Measurements from ENCODE around the gene FBXL17.
"Not testable (repeated sequence)": the region's sequence is repeated elsewhere in the genome, so short reads cannot be mapped to it uniquely, and the experiment has no call there.

The FBXL17 gene

DNA sequence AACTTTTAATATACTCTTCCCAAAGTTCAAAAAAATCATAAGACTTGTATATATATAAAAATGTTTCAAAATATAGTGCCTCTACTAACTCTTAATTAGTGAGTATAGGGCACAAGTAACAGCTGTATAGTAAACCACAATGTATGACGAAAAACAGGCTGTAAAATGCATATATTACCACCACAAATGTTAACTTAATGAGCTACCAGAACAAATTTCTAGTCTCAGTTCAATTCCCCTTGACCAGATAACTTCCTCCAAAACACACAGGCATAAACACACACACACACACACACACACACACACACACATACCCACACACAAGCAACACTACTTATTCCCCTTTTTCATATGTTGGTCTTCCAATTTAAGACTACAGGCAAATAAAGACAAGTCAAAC is 78.8 kb downstream of the FBXL17 start:
- DNase-seq, result no peak

DNA sequence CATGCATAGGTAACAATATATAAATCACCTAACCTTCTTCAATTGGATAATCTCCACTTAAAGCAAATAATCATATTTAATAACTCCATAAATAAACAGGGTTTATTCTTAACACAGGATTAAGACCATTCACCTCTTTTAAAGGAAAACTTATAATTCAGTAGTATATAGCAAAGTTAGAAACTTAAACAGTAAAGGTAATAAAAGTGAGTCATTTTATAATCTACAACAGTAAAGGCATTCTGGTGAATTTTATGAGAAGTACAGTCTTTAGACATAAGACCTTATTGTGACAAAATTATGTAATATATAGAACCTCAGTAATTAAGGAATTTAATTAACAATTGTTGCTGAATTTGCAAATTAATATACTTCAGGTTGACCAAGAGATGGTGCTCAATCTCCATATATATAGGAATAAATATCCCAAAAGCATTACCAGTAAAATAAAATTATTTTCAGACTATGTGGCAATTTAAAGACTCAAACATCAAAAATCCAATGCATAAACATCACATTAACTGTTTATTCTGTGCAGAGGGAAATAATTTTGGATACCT is 84.8 kb downstream of the FBXL17 start:
- DNase-seq, result no peak

DNA sequence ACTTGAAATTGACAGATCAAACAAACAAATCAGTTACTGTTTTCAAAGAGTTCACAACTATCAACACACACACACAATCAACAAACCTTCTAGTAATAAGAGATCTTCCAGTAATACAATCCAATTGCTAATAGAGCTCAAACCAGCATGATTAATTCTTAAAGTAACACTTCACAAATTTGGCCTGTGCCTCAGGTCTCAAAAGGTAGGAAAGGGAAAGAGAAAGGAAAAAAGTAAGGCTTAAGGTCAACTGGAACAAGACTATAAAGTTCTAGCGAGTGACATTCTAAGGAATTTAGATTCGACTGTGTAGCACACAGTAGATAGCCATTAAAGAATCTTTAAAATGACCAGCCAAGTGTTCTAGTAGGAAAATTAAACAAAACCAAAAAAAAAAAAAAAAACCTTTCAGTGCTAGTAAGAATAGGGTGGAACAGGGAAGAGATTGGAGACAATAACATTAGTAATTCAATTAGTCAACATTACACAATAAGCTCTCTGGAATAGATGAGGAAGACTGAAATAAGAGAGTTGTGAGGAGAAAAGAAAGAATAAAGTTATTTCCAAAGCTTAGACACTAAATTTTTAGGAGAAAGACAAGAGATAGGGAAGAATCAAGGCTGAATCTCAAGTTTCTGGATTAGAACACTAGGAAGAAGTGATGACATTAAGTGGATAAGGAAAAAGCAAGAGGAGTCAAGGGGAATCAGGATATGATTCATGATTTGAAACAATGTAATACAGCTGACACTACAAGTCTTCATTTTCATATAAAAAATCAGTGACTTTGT is 86.1 kb downstream of the FBXL17 start:
- peak in 1 of 2 experiments; percentile 23 for DNase-seq

DNA sequence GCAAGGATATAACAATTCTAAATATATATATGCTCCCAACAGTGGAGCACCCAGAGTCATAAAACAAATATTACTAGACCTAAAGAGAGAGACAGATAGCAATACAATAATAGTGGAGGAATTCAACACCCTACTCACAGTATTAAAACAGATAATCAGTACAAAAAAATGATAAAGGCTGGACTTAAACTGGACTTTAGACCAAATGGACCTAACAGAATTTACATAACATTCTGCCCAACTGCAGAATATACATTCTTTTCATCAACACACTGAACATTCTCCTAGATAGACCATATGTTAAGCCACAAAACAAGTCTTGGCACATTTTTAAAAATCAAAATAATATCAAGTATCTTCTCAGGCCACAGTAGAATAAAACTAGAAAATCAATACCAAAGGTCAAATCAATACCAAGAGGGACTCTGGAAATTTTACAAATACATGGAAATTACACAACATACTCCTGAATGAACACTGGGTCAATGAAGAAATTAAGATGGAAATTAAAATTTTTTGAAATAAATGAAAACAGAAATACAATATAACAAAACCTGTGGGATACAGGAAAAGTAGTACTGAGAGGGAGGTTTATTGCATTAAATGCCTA is 100.8 kb downstream of the FBXL17 start:
- no peak for DNase-seq

DNA sequence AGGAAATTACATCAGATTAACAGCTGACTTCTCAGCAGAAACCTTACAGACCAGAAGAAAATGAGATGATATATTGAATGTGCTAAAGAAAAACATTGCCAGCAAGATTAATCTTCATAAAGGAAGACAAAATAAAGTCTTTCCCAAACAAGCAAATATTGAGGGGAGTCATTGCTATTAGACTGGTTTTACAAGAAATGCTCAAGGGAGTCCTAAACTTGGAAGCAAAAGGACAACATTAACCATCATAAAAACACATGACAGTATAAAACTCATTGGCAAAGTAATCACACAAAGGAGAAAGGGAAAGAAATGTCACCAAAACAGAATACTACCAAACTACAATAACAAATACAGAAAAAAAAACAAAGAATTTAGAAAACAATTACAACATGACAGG is 101.7 kb downstream of the FBXL17 start:
- DNase-seq, result no peak

DNA sequence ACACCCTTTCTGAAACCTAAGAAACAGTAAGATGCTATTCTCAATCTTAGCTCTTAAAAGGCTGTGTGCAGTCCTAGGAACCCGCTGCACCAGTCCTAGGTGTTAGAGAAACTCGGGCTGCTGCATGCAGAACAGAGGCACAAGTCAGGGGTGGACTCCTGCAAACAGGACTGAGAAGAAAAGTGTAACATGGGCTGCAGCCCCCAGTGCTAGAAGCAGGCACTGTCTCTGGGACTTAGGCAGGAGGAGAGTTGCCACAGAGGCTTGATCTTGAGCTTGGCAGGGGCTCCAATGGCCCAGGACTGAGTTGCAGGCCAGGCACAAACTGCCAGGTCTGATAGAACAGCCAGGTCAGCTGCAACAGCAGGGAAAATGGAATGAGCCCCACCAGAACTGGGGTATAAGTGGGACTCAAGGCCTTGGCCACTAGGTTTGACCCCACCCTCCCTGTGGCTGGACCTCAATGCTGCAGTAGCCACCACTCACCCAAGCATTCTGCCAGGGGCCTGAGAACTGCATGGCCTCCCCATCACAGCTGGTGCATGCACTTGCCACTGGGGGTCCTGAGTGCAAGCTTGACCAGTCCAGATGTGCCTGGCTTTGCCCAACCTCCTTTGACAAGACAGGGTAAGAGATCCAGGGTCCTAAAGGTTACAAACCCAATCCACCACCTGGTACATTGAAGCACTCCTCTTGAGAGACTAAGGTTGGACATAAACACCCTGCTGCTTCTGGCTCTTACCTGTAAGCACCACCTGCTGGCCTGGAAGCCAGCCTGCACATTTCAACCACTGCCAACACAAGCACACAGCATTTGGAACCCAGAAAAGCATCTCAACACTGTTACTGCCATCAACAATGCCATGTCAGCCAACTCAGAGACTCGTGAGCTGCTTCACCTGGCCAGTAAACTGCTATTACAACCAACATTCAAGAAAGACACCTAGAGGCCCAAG is 103.3 kb downstream of the FBXL17 start:
- DNase-seq, result no peak

DNA sequence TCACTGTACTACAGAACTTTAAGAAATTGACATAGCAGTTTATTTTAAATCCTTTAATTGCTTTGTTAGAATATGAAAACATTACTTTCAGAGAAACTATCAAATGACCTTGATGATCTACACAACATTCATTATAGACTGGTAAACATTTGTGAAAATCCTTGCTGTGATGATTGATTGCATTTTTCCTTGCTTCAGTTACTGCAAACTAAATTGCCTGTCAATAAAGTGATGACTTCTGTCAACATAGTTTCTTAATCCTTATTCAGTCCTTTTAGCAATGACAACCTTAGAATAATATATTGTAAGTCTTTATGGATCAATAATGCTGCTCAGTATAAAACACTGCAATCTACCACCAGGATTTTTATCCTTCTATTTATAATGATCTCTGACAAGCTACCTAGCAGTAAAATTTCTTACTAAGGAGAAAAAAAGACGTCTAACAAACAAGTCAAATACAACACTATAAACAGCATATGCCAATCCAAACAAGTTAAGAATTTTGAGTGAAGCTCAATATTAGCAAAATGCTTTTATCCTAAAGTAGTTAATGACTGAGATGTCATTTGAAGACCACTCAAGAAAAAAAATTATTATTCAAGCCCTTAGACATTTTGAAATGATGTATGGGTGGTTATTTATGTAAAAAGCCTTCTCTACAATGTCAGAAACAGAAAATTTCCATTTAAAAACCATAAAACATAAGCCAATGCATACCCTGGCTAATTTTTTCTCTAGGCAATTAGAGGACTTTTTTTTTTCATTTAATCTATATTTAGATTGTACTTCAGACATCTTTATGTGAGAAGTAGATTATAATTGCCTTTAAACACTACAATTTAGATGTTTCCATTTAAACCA is 105.5 kb downstream of the FBXL17 start:
- DNase-seq, result no peak

DNA sequence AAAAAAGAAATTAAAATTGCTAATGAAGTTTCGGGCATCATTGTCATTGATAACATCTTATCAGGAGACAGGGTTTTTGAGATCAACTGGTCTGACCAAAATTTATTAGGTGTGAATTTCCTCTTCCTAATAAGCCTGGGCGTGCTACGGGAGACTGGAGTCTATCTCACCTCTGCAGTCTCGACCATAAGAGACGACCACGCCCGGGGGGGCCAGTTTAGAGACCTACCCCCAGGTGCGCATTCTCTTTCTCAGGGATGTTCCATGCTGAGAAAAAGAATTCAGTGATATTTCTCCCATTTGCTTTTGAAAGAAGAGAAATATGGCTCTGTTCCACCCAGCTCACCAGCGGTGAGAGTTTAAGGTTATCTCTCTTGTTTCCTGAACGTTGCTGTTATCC is 107.8 kb downstream of the FBXL17 start:
- DNase-seq, result not testable (repeated sequence)

DNA sequence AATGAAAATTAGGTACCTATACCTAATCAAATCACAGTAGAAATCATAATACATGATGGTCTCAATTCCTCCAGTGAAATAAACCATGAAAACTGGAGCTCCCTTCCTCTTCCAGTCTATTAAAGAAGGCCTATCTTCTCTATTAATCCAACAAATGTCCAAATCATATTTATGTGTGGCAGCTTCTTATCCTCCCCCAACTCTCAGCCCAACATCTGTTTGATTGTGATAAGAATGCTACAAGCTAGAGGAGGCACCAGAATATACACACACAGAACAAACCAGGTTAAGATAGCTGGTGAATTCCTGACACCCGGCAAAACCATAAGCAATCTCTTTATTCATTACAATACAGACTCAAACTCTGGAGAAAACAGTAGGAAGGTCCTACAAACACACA is 110.8 kb downstream of the FBXL17 start:
- DNase-seq, result no peak

DNA sequence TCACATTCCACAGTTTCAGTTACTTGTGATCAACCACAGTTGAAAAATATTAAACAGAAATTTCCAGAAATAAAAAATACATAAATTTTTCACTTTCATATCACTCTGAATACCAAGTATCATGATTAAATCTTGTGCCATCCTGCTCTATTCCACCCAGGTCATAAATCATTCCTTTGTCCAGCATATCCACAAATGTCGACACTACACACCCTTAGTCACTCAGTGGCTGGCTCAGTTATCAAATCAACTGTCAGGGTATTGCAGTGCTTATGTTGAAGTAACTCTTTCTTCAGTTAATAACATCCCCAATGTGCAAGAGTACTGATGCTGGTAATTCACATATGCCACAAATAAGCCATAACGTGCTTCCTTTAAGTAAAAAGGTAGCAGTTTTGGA is 115.7 kb downstream of the FBXL17 start:
- DNase-seq, result no peak

DNA sequence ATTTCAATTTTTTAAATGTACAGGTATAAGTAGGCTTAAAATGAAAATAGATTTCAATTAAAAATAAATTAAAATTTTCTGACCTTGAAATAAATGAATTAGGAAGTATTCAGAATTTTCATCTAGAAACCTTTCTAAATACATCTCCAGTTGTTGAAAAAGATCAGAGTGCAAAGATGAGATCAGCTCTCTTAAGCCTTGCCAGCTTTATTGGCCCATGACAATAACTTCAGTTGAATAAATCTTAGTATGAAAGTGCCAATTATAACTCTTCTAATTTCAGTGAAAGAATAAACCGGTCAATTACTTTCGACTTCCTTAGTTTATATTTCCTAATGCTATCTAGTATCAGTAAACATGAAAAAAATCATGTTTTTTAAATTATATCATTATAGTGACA is 117.4 kb downstream of the FBXL17 start:
- no peak for DNase-seq

DNA sequence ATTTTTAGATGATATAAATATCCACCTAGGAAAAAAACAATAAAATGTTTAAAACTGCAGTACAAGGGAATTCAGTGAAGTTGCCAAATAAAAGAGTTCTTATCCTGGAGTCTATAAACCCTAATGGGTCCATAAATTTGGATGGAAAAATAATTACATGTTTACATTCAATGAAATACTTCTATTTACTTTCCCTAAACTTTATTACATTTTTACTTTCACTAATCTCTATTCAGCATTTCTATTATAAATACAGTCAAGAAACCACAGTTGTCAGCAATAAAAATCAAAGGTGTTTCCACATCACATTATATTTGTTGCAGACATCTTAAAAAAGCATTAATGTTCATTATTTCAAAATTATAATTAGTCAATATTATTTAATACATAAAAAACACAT is 118.6 kb downstream of the FBXL17 start:
- DNase-seq, result no peak

DNA sequence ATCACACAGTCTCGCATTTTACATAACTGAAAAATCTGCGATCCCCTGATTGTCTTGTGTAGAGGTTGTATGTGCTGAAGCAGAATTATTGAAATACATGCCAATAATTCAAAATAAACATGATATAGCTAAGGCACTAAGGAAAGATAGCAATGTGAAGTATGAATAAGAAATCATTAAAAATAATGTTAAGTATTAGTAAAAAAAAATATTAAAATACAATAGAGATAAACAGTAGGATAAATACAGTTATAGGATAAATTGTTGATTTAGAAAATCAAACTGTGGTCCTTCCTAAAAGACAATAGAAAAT is 121.1 kb downstream of the FBXL17 start:
- DNase-seq, result no peak

DNA sequence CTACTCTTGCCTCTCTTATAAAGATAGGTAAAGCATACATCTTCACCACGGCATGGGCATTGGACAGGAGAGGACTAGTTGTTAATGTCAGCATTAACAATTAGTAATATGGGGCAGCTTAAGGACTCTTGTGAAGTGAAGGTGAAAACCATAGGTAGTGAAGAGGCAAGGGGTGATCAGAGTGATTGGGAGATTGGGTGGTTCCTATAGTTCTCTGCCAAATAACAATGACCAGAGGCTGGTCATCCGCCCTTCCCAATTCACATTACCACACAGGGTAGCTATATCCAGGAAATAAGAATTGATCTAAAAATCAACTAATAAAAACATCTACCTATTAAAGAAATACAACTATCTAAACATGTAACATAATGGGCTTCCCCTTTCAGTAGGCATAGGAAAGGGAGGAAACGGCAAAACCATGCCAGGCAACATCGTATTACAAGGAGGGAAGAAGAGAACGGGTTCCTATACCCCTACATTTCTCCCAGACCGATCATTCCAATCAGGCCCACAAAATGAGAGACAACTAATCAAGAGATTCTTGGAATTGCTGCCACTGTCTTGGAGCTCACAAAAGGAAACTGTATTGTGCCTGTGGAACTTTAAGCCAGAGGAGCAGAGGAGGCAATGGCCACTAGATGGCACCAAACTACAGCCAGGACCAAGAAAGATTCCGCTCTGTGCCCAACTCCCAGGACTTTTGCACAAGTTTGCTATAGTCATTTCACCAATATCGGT is 121.6 kb downstream of the FBXL17 start:
- peak; percentile 38 to 82 for DNase-seq

DNA sequence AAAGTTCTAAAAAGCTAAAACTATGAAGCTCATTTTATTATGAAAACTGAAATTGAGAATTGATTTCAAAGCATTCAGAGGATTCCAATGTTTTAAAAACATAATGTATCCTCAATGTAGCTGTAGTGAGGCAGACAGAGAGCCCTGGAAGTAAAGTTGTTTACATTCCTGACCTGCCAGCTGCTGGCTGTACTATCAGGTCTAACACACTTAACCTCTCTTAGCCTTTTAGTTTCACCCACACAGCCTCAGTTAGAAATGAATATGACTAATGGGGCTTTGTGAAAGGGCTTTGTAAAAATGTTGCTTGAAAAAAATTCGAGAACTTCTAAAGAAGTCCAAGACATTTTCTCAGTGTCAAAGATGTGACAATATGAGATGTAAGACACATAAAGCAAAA is 122.6 kb downstream of the FBXL17 start:
- DNase-seq, result no peak

DNA sequence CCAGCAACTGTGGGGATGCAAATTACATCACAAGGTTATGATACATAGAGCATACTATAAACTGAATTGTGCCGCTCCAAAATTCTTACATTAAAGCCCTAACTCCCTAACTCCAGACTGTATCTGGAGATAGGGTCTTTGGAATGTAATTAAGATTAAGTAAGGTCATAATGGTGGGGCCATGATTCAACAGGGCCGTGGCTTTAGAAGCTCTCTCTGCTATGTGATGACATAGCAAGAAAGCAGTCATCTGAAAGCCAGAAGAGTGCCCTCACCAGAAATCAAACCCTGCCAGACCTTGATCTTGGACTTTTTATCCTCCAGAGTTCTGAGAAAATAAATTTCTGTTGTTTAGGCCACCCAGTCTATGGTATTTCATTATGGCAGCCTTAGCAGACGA is 123.9 kb downstream of the FBXL17 start:
- no peak for DNase-seq

DNA sequence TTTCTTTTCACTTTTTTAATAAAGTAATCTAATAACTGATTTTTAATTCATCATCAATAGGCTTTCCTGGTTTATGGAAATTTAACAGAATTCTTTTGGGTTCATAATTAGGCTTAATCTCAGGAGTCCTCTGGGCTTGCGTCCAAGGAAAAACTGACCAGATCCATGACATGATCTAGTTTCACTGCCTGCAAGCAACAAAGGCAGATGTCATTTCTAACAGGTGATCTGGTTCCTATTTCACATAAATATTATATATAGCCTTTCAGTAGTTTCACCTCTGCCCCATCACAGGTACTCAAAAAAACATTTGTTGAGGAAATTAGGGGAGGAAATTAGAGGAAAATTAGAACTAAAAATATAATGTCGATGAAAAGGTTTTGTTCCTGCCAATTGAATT is 126.4 kb downstream of the FBXL17 start:
- DNase-seq, result no peak

DNA sequence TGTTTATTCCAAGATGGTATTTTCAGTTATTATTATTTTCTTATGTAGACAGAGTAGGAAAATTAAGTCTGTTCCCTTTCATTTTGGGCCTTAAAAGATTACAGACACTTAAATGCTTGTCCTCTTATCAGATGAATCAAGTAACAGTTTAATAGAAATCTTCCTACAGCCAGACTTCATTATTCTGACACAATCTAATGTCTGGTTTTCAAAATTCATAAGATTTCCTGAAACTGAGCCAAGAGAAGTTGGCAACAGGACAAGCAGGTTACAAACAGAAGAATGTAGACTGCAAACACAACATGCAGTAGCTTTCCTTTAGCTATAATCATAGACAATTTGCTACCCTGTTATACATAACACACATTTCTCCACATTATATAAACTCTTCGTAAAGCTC is 130.5 kb downstream of the FBXL17 start:
- DNase-seq, result no peak

DNA sequence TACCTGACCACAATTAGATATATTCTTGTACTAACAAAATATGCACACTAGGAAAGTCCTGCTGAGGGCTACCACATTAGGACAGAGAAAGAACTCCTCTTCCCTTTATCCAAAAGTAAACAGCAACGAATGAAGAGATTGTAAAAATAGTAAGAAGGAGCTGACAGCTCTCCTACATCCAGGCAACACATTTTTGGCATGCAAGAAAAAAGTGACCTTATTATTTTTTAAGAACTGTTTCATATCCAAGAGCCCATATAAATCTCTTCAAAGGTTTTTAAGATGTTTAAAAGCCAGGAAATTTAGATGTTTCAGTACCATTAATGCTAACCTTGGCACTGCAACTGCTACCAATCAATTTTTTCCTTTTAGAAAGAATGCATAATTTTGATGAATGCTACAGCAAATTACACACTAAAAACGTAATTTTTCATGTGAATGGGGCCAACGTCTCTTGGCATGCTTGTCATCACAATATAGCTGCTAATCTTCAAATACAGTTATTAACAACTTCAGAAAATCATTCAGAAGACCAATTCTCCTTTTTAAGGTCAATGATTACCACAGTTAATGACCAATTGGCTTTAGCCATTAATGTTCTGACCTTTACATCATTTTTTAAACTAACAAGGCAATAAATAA is 132.0 kb downstream of the FBXL17 start:
- no peak for DNase-seq

DNA sequence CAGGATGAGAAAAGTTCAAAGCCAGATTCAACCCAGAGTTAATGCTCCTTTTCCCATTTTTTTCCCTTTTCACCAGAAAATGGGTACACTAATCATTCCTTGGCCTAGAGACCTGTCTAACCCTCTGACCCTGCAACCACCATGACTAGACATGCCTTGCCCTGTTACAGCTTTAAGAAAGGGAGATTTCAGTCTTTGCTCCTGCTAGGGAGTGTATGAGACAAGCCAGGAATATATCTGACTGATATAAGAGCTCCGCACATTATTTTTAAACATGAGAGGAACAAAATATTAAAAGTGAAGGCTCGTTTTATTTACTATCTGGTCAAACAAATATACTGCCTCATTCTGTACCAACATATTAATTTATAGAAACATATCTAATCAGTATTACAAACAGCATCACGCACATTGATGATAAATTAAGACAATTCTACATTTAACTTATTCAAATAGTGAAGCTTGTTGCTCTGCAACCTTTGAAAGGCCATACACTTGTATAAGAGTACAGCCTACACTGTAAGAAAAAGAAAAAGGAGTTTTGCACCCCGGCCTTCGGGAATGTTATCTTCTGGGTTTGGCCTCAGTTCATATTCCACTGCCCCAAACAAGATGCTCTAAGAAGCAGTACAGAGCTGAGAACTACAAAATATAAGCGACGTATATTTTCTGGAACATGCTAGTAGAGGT is 132.7 kb downstream of the FBXL17 start:
- no peak for DNase-seq

Data from SW 1271 (cell line).